ENCODE data around the gene ZDHHC9.

ZDHHC9 gene

GRCh38 chrX:129808829-129809796, 34.6 kb downstream of the ZDHHC9 start:
- Histone ChIP-seq H3K4me2 (ENCODE audit: low read depth, low read length) (no peak overlapping the region), H3K4me3 (ENCODE audit: low read length) (no peak overlapping the region), H3K36me3 (replicated peaks; ENCODE audit: insufficient read depth, low read length) (no peaks in the 10 kb centered on the region), H2AFZ (ENCODE audit: low read length) (no peak overlapping the region), H3K4me1 (ENCODE audit: low read length) (peaks cover 7% of the 10 kb centered on the region; the same call in 1 of the 2 replicates), H3K9me2 (replicated peaks; ENCODE audit: insufficient read depth, low read length) (no peaks in the 10 kb centered on the region), H3K79me2 (ENCODE audit: low read length) (no peaks in the 10 kb centered on the region), H3F3A (ENCODE audit: insufficient read depth, low read length) (no peaks in the 10 kb centered on the region), H3K27ac (ENCODE audit: low read length) (no peak overlapping the region), H4K20me1 (ENCODE audit: insufficient read depth, low read length) (no peaks in the 10 kb centered on the region), H3K9ac (ENCODE audit: low read length) (no peak overlapping the region), H3K9me3 (replicated peaks; ENCODE audit: insufficient read depth, low read length) (no peaks in the 10 kb centered on the region), H3K27me3 (replicated peaks; ENCODE audit: insufficient read depth, low read length) (no peaks in the 10 kb centered on the region)
- DNase-seq: no peak
- TF ChIP-seq EZH2phosphoT487 (IDR thresholded peaks at IDR 0.05; ENCODE audit: low read length) (no peak), CTCF (IDR thresholded peaks at IDR 0.05; ENCODE audit: low read length) (no peak), EZH2 (optimal IDR thresholded peaks at IDR 0.05; ENCODE audit: low read depth, low read length) (no peak)

- Histone ChIP-seq H3K79me2 (ENCODE audit: low read length) (no peaks in the 10 kb centered on the region), H3K9me2 (replicated peaks; ENCODE audit: insufficient read depth, low read length) (no peaks in the 10 kb centered on the region), H3K4me3 (ENCODE audit: low read length) (no peak overlapping the region), H3K4me1 (ENCODE audit: low read length) (peaks cover 7% of the 10 kb centered on the region; the same call in 1 of the 2 replicates), H2AFZ (ENCODE audit: low read length) (no peak overlapping the region), H3F3A (ENCODE audit: insufficient read depth, low read length) (no peaks in the 10 kb centered on the region), H3K27ac (ENCODE audit: low read length) (no peak overlapping the region), H3K9ac (ENCODE audit: low read length) (no peak overlapping the region), H4K20me1 (ENCODE audit: insufficient read depth, low read length) (no peaks in the 10 kb centered on the region), H3K27me3 (replicated peaks; ENCODE audit: insufficient read depth, low read length) (no peaks in the 10 kb centered on the region), H3K9me3 (replicated peaks; ENCODE audit: insufficient read depth, low read length) (no peaks in the 10 kb centered on the region), H3K36me3 (replicated peaks; ENCODE audit: insufficient read depth, low read length) (no peaks in the 10 kb centered on the region), H3K4me2 (ENCODE audit: low read depth, low read length) (no peak overlapping the region)
- no peak for TF ChIP-seq CTCF (IDR thresholded peaks at IDR 0.05; ENCODE audit: low read length)
- no peak for DNase-seq
These were observed 35.4 kb downstream of the ZDHHC9 start for GRCh38 chrX:129808158-129808828.

DNA sequence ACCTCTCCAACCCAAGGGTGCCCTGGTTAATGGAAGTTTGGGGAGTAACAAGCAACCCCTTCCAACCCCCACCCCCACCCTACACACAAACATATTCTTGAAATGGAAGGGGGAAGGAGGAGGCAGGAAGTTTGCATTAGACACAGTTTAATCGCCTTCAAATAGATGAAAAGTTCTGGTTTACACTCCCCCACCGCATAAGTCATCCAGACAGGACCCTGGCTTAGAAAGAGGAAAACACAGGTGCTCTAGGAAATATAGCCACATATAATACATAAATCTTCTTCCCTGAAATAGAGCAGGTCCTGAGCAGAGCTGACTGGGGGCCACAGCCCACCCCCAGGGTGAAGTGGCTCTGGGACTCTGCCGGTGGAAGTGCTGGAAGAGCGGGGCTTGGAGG, 38.9 kb downstream of the ZDHHC9 start:
- Histone ChIP-seq H3K36me3 (replicated peaks; ENCODE audit: insufficient read depth, low read length) (no peaks in the 10 kb centered on the region), H3K27ac (ENCODE audit: low read length) (no peak overlapping the region), H3K27me3 (replicated peaks; ENCODE audit: insufficient read depth, low read length) (no peaks in the 10 kb centered on the region), H3K4me2 (ENCODE audit: low read depth, low read length) (no peak overlapping the region), H4K20me1 (ENCODE audit: insufficient read depth, low read length) (no peaks in the 10 kb centered on the region), H3K79me2 (ENCODE audit: low read length) (no peaks in the 10 kb centered on the region), H3K9ac (ENCODE audit: low read length) (no peak overlapping the region), H3K9me2 (replicated peaks; ENCODE audit: insufficient read depth, low read length) (no peaks in the 10 kb centered on the region), H3K4me3 (ENCODE audit: low read length) (no peak overlapping the region), H3F3A (ENCODE audit: insufficient read depth, low read length) (no peaks in the 10 kb centered on the region; the same call in 1 of the 2 replicates), H2AFZ (ENCODE audit: low read length) (no peak overlapping the region), H3K4me1 (ENCODE audit: low read length) (peaks cover 7% of the 10 kb centered on the region; the same call in 1 of the 2 replicates), H3K9me3 (replicated peaks; ENCODE audit: insufficient read depth, low read length) (no peaks in the 10 kb centered on the region)
- no peak for DNase-seq
- TF ChIP-seq CTCF (IDR thresholded peaks at IDR 0.05; ENCODE audit: low read length) (no peak), EZH2phosphoT487 (IDR thresholded peaks at IDR 0.05; ENCODE audit: low read length) (no peak), EZH2 (optimal IDR thresholded peaks at IDR 0.05; ENCODE audit: low read depth, low read length) (no peak)

Data from MM.1S (cell line).